ENCODE data around the gene NAP1L4.

The NAP1L4 gene

DNA sequence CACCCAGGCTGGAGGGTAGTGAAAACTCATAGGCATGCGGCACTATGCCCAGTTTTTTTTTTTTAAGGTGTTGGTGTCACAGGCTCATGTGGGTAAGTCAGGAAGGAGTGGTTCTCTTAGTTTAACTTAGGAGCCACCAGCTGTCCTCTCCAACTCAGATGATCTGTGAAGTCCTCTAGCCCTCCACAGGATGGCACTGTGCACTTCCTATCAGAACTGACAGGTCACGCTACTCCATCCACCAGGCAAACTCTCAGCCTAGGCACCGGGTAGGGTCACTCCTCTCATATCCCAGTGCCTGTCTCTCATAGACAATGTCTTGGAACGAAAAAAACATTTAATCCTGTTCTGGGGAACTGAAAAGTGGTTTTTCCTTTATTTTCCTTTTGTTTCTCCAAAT lies 16.5 kb downstream of the NAP1L4 start:
- Histone ChIP-seq H3K36me3 (ENCODE audit: control insufficient read depth, insufficient read depth, low read length) (peaks cover 93% of the 10 kb centered on the region), H3K27ac (ENCODE audit: low read depth, low read length) (no peak overlapping the region), H3K9me3 (ENCODE audit: control insufficient read depth, insufficient read depth, low read length) (no peaks in the 10 kb centered on the region), H3K27me3 (ENCODE audit: control insufficient read depth, insufficient read depth, low read length) (no peaks in the 10 kb centered on the region), H3K9ac (ENCODE audit: low read depth, low read length) (no peak overlapping the region), H3K4me1 (ENCODE audit: control insufficient read depth, insufficient read depth, low read length) (no peaks in the 10 kb centered on the region), H3K4me3 (ENCODE audit: low read depth, low read length) (no peak overlapping the region)

DNA sequence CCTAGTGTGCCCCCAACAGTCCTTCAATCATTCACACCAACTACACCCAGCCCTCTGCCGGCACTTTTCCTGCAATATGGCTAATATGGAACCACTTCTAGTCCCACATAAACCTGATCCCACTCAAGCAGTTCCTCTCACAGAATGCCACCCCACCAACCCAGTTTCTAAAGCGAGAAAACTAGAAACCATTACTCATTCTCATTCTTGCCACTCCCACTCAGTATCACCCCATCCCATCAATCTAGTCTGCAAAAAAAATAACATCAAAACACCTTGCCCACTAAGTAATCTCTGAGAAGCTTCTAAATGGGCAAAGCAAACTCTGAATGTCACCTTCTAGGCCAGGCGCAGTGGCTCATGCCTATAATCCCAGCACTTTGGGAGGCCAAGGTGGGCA lies 17.9 kb downstream of the NAP1L4 start:
- Histone ChIP-seq H3K36me3 (ENCODE audit: control insufficient read depth, insufficient read depth, low read length) (peaks cover 100% of the 10 kb centered on the region), H3K9me3 (ENCODE audit: control insufficient read depth, insufficient read depth, low read length) (no peaks in the 10 kb centered on the region), H3K27ac (ENCODE audit: low read depth, low read length) (no peak overlapping the region), H3K27me3 (ENCODE audit: control insufficient read depth, insufficient read depth, low read length) (no peaks in the 10 kb centered on the region), H3K4me1 (ENCODE audit: control insufficient read depth, insufficient read depth, low read length) (no peaks in the 10 kb centered on the region), H3K4me3 (ENCODE audit: low read depth, low read length) (no peak overlapping the region), H3K9ac (ENCODE audit: low read depth, low read length) (no peak overlapping the region)

DNA sequence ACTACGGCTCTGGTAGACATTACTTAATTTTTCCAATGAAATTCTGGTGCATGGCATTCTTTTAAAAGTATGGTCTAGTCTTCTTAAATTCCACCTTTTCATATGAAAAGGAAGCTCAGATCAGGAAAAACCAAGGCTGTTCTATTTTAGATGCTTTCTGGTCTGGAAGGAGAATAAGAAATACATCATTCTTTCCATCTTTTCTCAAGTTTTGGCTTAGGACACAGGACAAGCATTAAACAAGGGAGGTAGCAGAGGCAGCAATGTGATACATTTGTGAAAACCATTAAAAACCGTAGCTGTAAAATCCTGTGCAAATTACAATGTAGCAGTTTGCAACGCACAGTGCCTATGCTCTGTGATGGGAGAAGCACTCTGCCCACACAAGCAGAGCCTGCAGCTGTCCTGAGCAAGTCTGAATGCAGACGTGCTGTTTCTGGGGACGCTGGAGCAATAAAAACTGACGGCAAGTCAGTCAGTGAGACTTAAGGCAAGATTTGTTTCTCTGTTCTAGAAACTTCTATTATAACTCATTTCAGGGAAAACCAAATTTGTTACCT lies 23.7 kb downstream of the NAP1L4 start:
- Histone ChIP-seq H3K9ac (ENCODE audit: low read depth, low read length) (no peak overlapping the region), H3K4me3 (ENCODE audit: low read depth, low read length) (no peak overlapping the region), H3K4me1 (ENCODE audit: control insufficient read depth, insufficient read depth, low read length) (no peaks in the 10 kb centered on the region), H3K36me3 (ENCODE audit: control insufficient read depth, insufficient read depth, low read length) (peaks cover 99% of the 10 kb centered on the region), H3K27ac (ENCODE audit: low read depth, low read length) (no peak overlapping the region), H3K9me3 (ENCODE audit: control insufficient read depth, insufficient read depth, low read length) (no peaks in the 10 kb centered on the region), H3K27me3 (ENCODE audit: control insufficient read depth, insufficient read depth, low read length) (no peaks in the 10 kb centered on the region)

DNA sequence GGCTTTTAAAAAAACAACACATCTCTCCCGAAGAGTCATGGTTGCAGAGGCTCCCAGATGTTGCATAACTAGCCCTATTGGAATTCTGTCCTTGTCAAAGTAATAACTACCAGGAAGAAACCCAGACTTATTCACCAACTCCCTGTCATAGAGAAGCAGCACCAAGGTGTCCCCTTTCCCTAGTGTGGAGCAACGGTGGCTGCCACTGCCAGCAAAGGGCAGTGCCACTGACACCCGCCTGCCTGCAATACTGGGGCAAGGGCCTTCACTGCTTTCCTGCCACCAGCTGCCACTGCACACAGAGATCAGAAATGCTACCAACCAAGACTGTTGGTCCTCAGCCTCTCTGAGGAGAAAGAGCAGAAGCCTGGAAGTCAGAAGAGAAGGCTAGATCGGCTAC lies 27.3 kb downstream of the NAP1L4 start:
- H3K27me3 ChIP-seq (ENCODE audit: control insufficient read depth, insufficient read depth, low read length): no peaks in the 10 kb centered on the region
- H3K36me3 ChIP-seq (ENCODE audit: control insufficient read depth, insufficient read depth, low read length): peaks cover 79% of the 10 kb centered on the region
- H3K27ac ChIP-seq (ENCODE audit: low read depth, low read length): no peak overlapping the region
- no peaks in the 10 kb centered on the region for H3K9me3 ChIP-seq (ENCODE audit: control insufficient read depth, insufficient read depth, low read length)
- H3K4me3 ChIP-seq (ENCODE audit: low read depth, low read length): no peak overlapping the region
- H3K4me1 ChIP-seq (ENCODE audit: control insufficient read depth, insufficient read depth, low read length): peaks cover 22% of the 10 kb centered on the region
- no peak overlapping the region for H3K9ac ChIP-seq (ENCODE audit: low read depth, low read length)

DNA sequence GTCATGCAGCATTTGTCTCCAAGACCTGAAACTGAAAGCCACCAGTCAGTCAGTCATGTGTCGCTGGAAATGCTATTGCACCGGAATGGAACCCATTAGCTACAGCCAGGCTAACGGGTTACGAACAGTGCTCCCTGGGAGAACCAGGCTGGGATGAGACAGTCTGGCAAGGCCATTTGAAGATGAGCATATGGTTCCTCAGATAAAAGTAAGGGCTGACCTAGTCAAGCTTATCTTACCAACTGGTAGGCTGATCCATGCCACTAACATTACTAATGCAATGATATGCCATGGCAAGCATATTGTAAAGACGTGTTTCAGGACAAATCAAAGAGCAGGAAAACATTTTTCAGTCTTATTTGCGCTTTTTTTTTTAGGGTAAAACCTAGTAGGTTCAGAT lies 28.4 kb downstream of the NAP1L4 start:
- H3K27ac ChIP-seq (ENCODE audit: low read depth, low read length): no peak overlapping the region
- peaks cover 79% of the 10 kb centered on the region for H3K36me3 ChIP-seq (ENCODE audit: control insufficient read depth, insufficient read depth, low read length)

GRCh38 chr11:2963112-2963754 lies 28.9 kb downstream of the NAP1L4 start:
- Histone ChIP-seq H3K36me3 (ENCODE audit: control insufficient read depth, insufficient read depth, low read length) (peaks cover 79% of the 10 kb centered on the region), H3K27me3 (ENCODE audit: control insufficient read depth, insufficient read depth, low read length) (no peaks in the 10 kb centered on the region), H3K9me3 (ENCODE audit: control insufficient read depth, insufficient read depth, low read length) (no peaks in the 10 kb centered on the region), H3K9ac (ENCODE audit: low read depth, low read length) (no peak overlapping the region), H3K4me1 (ENCODE audit: control insufficient read depth, insufficient read depth, low read length) (peaks cover 22% of the 10 kb centered on the region), H3K4me3 (ENCODE audit: low read depth, low read length) (no peak overlapping the region), H3K27ac (ENCODE audit: low read depth, low read length) (no peak overlapping the region)

More for the DNA sequence above, 28.4 kb downstream of the NAP1L4 start:
- no peak overlapping the region for H3K4me3 ChIP-seq (ENCODE audit: low read depth, low read length)
- no peaks in the 10 kb centered on the region for H3K27me3 ChIP-seq (ENCODE audit: control insufficient read depth, insufficient read depth, low read length)
- H3K4me1 ChIP-seq (ENCODE audit: control insufficient read depth, insufficient read depth, low read length): peaks cover 22% of the 10 kb centered on the region
- no peak overlapping the region for H3K9ac ChIP-seq (ENCODE audit: low read depth, low read length)
- no peaks in the 10 kb centered on the region for H3K9me3 ChIP-seq (ENCODE audit: control insufficient read depth, insufficient read depth, low read length)

- Histone ChIP-seq H3K4me1 (ENCODE audit: control insufficient read depth, insufficient read depth, low read length) (peaks cover 28% of the 10 kb centered on the region), H3K27ac (ENCODE audit: low read depth, low read length) (no peak overlapping the region), H3K9me3 (ENCODE audit: control insufficient read depth, insufficient read depth, low read length) (no peaks in the 10 kb centered on the region), H3K36me3 (ENCODE audit: control insufficient read depth, insufficient read depth, low read length) (peaks cover 81% of the 10 kb centered on the region), H3K9ac (ENCODE audit: low read depth, low read length) (no peak overlapping the region), H3K27me3 (ENCODE audit: control insufficient read depth, insufficient read depth, low read length) (no peaks in the 10 kb centered on the region), H3K4me3 (ENCODE audit: low read depth, low read length) (no peak overlapping the region)
Measured at GRCh38 chr11:2961080-2961479, 31.0 kb downstream of the NAP1L4 start.

GRCh38 chr11:2960139-2960538 lies 32.0 kb downstream of the NAP1L4 start:
- peaks cover 28% of the 10 kb centered on the region for H3K4me1 ChIP-seq (ENCODE audit: control insufficient read depth, insufficient read depth, low read length)
- H3K9me3 ChIP-seq (ENCODE audit: control insufficient read depth, insufficient read depth, low read length): no peaks in the 10 kb centered on the region
- no peak overlapping the region for H3K27ac ChIP-seq (ENCODE audit: low read depth, low read length)
- peaks cover 81% of the 10 kb centered on the region for H3K36me3 ChIP-seq (ENCODE audit: control insufficient read depth, insufficient read depth, low read length)
- no peak overlapping the region for H3K4me3 ChIP-seq (ENCODE audit: low read depth, low read length)
- no peak overlapping the region for H3K9ac ChIP-seq (ENCODE audit: low read depth, low read length)
- no peaks in the 10 kb centered on the region for H3K27me3 ChIP-seq (ENCODE audit: control insufficient read depth, insufficient read depth, low read length)

DNA sequence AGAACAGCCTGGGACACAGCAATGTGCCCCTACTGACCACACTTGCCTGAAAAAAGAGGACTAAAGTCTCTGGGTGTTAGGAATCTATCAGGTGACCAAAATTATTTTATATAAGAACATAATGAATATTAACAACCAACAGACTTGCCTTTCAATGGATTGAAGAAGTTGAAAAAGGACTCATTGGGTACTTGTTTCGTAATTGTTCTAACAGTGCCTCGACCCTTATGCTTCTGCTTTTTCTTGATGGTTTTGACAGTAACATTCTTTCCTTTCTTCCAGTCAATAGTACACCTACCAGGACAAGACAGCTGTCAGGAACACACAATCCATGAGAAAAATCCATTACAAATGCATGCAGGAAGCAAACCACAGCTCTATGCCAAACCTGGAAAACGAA lies 33.9 kb downstream of the NAP1L4 start:
- no peak overlapping the region for H3K27ac ChIP-seq (ENCODE audit: low read depth, low read length)
- H3K9me3 ChIP-seq (ENCODE audit: control insufficient read depth, insufficient read depth, low read length): no peaks in the 10 kb centered on the region
- H3K9ac ChIP-seq (ENCODE audit: low read depth, low read length): no peak overlapping the region
- peaks cover 81% of the 10 kb centered on the region for H3K36me3 ChIP-seq (ENCODE audit: control insufficient read depth, insufficient read depth, low read length)
- H3K4me1 ChIP-seq (ENCODE audit: control insufficient read depth, insufficient read depth, low read length): peaks cover 28% of the 10 kb centered on the region
- no peaks in the 10 kb centered on the region for H3K27me3 ChIP-seq (ENCODE audit: control insufficient read depth, insufficient read depth, low read length)
- no peak overlapping the region for H3K4me3 ChIP-seq (ENCODE audit: low read depth, low read length)

- no peak overlapping the region for H3K27ac ChIP-seq (ENCODE audit: low read depth, low read length)
- H3K36me3 ChIP-seq (ENCODE audit: control insufficient read depth, insufficient read depth, low read length): peaks cover 96% of the 10 kb centered on the region
Measured at GRCh38 chr11:2955906-2956476, 36.1 kb downstream of the NAP1L4 start.

GRCh38 chr11:2954263-2954662 lies 37.9 kb downstream of the NAP1L4 start:
- H3K27ac ChIP-seq (ENCODE audit: low read depth, low read length): no peak overlapping the region
- H3K27me3 ChIP-seq (ENCODE audit: control insufficient read depth, insufficient read depth, low read length): no peaks in the 10 kb centered on the region
- no peak overlapping the region for H3K4me3 ChIP-seq (ENCODE audit: low read depth, low read length)
- no peaks in the 10 kb centered on the region for H3K9me3 ChIP-seq (ENCODE audit: control insufficient read depth, insufficient read depth, low read length)
- peaks cover 100% of the 10 kb centered on the region for H3K36me3 ChIP-seq (ENCODE audit: control insufficient read depth, insufficient read depth, low read length)
- 0 out of 2 replicates have a peak, but pooled peaks cover 7% of the 10 kb centered on the region for H3K4me1 ChIP-seq (ENCODE audit: control insufficient read depth, insufficient read depth, low read length)
- H3K9ac ChIP-seq (ENCODE audit: low read depth, low read length): no peak overlapping the region

More at GRCh38 chr11:2955906-2956476, 36.1 kb downstream of the NAP1L4 start:
- no peaks in the 10 kb centered on the region for H3K9me3 ChIP-seq (ENCODE audit: control insufficient read depth, insufficient read depth, low read length)
- H3K27me3 ChIP-seq (ENCODE audit: control insufficient read depth, insufficient read depth, low read length): no peaks in the 10 kb centered on the region
- no peak overlapping the region for H3K9ac ChIP-seq (ENCODE audit: low read depth, low read length)
- H3K4me3 ChIP-seq (ENCODE audit: low read depth, low read length): no peak overlapping the region
- peaks cover 14% of the 10 kb centered on the region for H3K4me1 ChIP-seq (ENCODE audit: control insufficient read depth, insufficient read depth, low read length)

All from HUES48 (cell line).